ENCODE measurements around the gene CCT2.
"Not testable (repeated sequence)": the region's sequence is repeated elsewhere in the genome, so short reads cannot be mapped to it uniquely, and the experiment has no call there.

DNA sequence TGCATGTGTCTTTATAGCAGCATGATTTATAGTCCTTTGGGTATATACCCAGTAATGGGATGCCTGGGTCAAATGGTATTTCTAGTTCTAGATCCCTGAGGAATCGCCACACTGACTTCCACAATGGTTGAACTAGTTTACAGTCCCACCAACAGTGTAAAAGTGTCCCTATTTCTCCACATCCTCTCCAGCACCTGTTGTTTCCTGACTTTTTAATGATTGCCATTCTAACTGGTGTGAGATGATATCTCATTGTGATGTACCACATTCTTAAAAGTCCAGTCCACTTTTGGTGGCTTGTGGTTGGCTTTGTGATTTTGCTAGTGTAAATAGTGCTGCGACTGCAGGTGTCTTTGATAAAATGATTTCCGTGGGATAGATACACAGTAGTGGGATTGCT, 19.0 kb downstream of the CCT2 start:
- not testable (repeated sequence) for TF ChIP-seq POLR2AphosphoS5 (IDR thresholded peaks at IDR 0.05; ENCODE audit: low read depth, low read length); EZH2 (IDR thresholded peaks at IDR 0.05; ENCODE audit: low read depth, low read length, severe bottlenecking)
